ACHN (cell line): ENCODE results near the gene UBE2K.
A peak's percentile ranks its signal among the peaks of the same experiment; 100 is the strongest.
"Not testable (repeated sequence)": the region's sequence is repeated elsewhere in the genome, so short reads cannot be mapped to it uniquely, and the experiment has no call there.

Experiments used
- DNase-seq: peaks from one replicate; pipeline ENCODE4 v3.0.0-alpha.2; 2015
- in situ Hi-C: cut with HindIII; loops from 2 replicates; pipeline ENCODE4 v1.10.0; 2017; ENCODE audit warnings: low sequenced_read_pairs, low pct_ligation_motif_present, low pct_unique_long_range_greater_than_20kb

Gene UBE2K

GRCh38 chr4:39717743-39718142 is 19.8 kb downstream of the UBE2K start:
- DNase-seq, in situ Hi-C loops: not testable (repeated sequence)

GRCh38 chr4:39718366-39719323 is 20.7 kb downstream of the UBE2K start:
- DNase-seq: no peak
- in situ Hi-C loops: no loop called here

GRCh38 chr4:39719804-39720580 is 22.1 kb downstream of the UBE2K start:
- no peak for DNase-seq
- in situ Hi-C loops: no loop called here

- DNase-seq, in situ Hi-C loops: not testable (repeated sequence)
Measured at GRCh38 chr4:39721273-39721672, 23.3 kb downstream of the UBE2K start.

- in situ Hi-C loops: no loop called here
- no peak for DNase-seq
Measured at GRCh38 chr4:39721788-39722187, 23.9 kb downstream of the UBE2K start.

- DNase-seq: no peak
- in situ Hi-C loops: no loop called here
Measured at GRCh38 chr4:39729557-39729956, 31.6 kb downstream of the UBE2K start.

GRCh38 chr4:39730072-39730471 is 32.1 kb downstream of the UBE2K start:
- peak; percentile 4 for DNase-seq
- in situ Hi-C loops: no loop called here

- no peak for DNase-seq
- in situ Hi-C loops: no loop called here
Measured at GRCh38 chr4:39731908-39732307, 34.0 kb downstream of the UBE2K start.

- in situ Hi-C loops: no loop called here
- DNase-seq: peak; percentile 11
Measured at GRCh38 chr4:39732728-39733127, 34.8 kb downstream of the UBE2K start.

GRCh38 chr4:39739591-39739990 is 41.7 kb downstream of the UBE2K start:
- DNase-seq, in situ Hi-C loops: not testable (repeated sequence)

GRCh38 chr4:39741401-39741800 is 43.5 kb downstream of the UBE2K start:
- in situ Hi-C loops: no loop called here
- no peak for DNase-seq

- DNase-seq: no peak
- in situ Hi-C loops: no loop called here
Measured at GRCh38 chr4:39745920-39746319, 48.0 kb downstream of the UBE2K start.

GRCh38 chr4:39750216-39750615 is 52.3 kb downstream of the UBE2K start:
- no peak for DNase-seq
- in situ Hi-C loops: no loop called here

- DNase-seq: no peak
- in situ Hi-C loops: no loop called here
Measured at GRCh38 chr4:39754309-39754708, 56.4 kb downstream of the UBE2K start.

- in situ Hi-C loops: no loop called here
- no peak for DNase-seq
Measured at GRCh38 chr4:39756159-39756558, 58.2 kb downstream of the UBE2K start.

- in situ Hi-C loops: no loop called here
- no peak for DNase-seq
Measured at GRCh38 chr4:39758176-39758575, 60.2 kb downstream of the UBE2K start.

GRCh38 chr4:39759569-39759968 is 61.6 kb downstream of the UBE2K start:
- no peak for DNase-seq
- in situ Hi-C loops: no loop called here

- in situ Hi-C loops: no loop called here
- no peak for DNase-seq
Measured at GRCh38 chr4:39761005-39761667, 63.2 kb downstream of the UBE2K start.
